K562 (cell line): ENCODE data around the gene HOXB1. TPM values are rescaled to one million over a fixed set of nuclear protein-coding genes. Genes with fewer than 3 reads are reported as not detected.

Experiments used
- ATAC-seq: fragments of 200-7000 bp; cut with Tn5 transposase; 3 replicates; pipeline ENCODE4 v1.9.1; 2020; ENCODE audit warnings: moderate library complexity
- BruUV-seq: library from RNA; stranded (reverse); fragments of 400-500 nt; replicated peaks from 2 replicates; lab custom pipeline; 2021; lab: Mats Ljungman, UMichigan
- CTCF ChIA-PET: fragments of 300-600 bp; formaldehyde crosslinking; extraction: SDS; loops from one replicate; lab custom pipeline; 2021; ENCODE audit warnings: low intra/inter-chr PET ratio; lab: Yijun Ruan, JAX
- POLR2A ChIA-PET: fragments of 300-600, 350-650 bp; sonication (Branson Sonifier 250); formaldehyde crosslinking; extraction: SDS; loops from one replicate; lab custom pipeline; 2021; ENCODE audit warnings: antibody characterized with exemption, inconsistent platforms; lab: Yijun Ruan, JAX
- DNase-seq, 4 experiments: peaks; one replicate each; pipeline versions ENCODE4 v3.0.0 to v3.0.0-alpha.2; 2011 to 2018; ENCODE audit warnings: low spot score in 3 of 4, mixed read lengths in 3 of 4; ENCODE audit errors: extremely low read depth in 1 of 4
- FAIRE-seq: peaks from 2 replicates; lab custom pipeline; 2011; peaks lifted over from hg19 to GRCh38; lab: Jason Lieb, UNC
- H2AFZ ChIP-seq: 2 replicates; pipeline ENCODE4 v1.6.0; 2011; ENCODE audit warnings: low read depth, low read length, control low read depth, inconsistent platforms
- H3K27ac ChIP-seq: fragments of 200-600 bp; 3 replicates; pipeline ENCODE4 v1.8.0; 2011; ENCODE audit warnings: low read depth, mild to moderate bottlenecking, control low read depth, inconsistent platforms, low read length, moderate library complexity, mixed read lengths; ENCODE audit errors: extremely low read depth
- H3K27me3 ChIP-seq, 2 experiments: fragments of 300-600 bp in 1 of 2; 2 replicates in 1 of 2; 3 replicates in 1 of 2; pipeline versions ENCODE4 v1.6.0 to v1.8.0; 2011; ENCODE audit warnings: inconsistent platforms in 2 of 2, low read length in 2 of 2, mild to moderate bottlenecking in 1 of 2, mixed read lengths in 1 of 2, moderate library complexity in 1 of 2; ENCODE audit not compliant: control insufficient read depth in 2 of 2, insufficient read depth in 2 of 2
- H3K36me3 ChIP-seq: fragments of 300-600 bp; 3 replicates; pipeline ENCODE4 v1.8.0; 2011; ENCODE audit warnings: mild to moderate bottlenecking, low read length, inconsistent platforms; ENCODE audit not compliant: control insufficient read depth, insufficient read depth
- H3K4me1 ChIP-seq, 2 experiments: fragments of 200-600 bp in 1 of 2; replicated peaks in 1 of 2; 2 replicates in 1 of 2; 3 replicates in 1 of 2; pipeline versions ENCODE4 v1.5.1 to v1.8.0; 2011; ENCODE audit warnings: inconsistent platforms in 2 of 2, low read length in 2 of 2, mild to moderate bottlenecking in 1 of 2, mixed read lengths in 1 of 2, moderate library complexity in 1 of 2; ENCODE audit not compliant: control insufficient read depth in 2 of 2, insufficient read depth in 2 of 2
- H3K4me2 ChIP-seq: 2 replicates; pipeline ENCODE4 v1.6.1; 2011; ENCODE audit warnings: low read length, control low read depth, inconsistent platforms, mixed read lengths; ENCODE audit not compliant: insufficient read depth
- H3K4me3 ChIP-seq: fragments of 200-600 bp; sonication (generic), shearing (Covaris generic); 2 replicates; pipeline ENCODE4 v1.5.1; 2016; ENCODE audit warnings: control low read depth, inconsistent platforms
- H3K79me2 ChIP-seq: fragments of 200-600 bp; 3 replicates; pipeline ENCODE4 v1.8.0; 2011; ENCODE audit warnings: low read length, inconsistent platforms; ENCODE audit not compliant: control insufficient read depth, insufficient read depth
- H3K9ac ChIP-seq, 2 experiments: 2 replicates each; pipeline versions ENCODE4 v1.6.0 to v1.6.1; 2011; ENCODE audit warnings: low read depth in 2 of 2, low read length in 2 of 2, control low read depth in 1 of 2, inconsistent platforms in 1 of 2, mild to moderate bottlenecking in 1 of 2, mixed read lengths in 1 of 2; ENCODE audit not compliant: insufficient read depth in 1 of 2
- H3K9me1 ChIP-seq: one replicate; pipeline ENCODE4 v1.6.0; 2011; ENCODE audit warnings: inconsistent platforms, mild to moderate bottlenecking, low read length, moderate library complexity; ENCODE audit not compliant: control insufficient read depth, insufficient read depth
- H3K9me3 ChIP-seq: replicated peaks from 2 replicates; pipeline ENCODE4 v1.5.1; 2011; ENCODE audit warnings: low read depth, low read length, inconsistent platforms; ENCODE audit not compliant: control insufficient read depth, insufficient read depth
- H4K20me1 ChIP-seq: replicated peaks from 2 replicates; pipeline ENCODE4 v1.6.1; 2011; ENCODE audit warnings: low read length, inconsistent platforms, mixed read lengths; ENCODE audit not compliant: control insufficient read depth, insufficient read depth
- ELF4 ChIP-seq: fragments of 450-650 bp; formaldehyde crosslinking; IDR thresholded peaks from 2 replicates; pipeline ENCODE4 v1.4.0; 2022; ENCODE audit warnings: missing genetic modification characterization
- FUS ChIP-seq: fragments of 200-400 bp; formaldehyde crosslinking; optimal IDR thresholded peaks from 2 replicates; pipeline ENCODE3; 2017; ENCODE audit warnings: low read depth, low read length
- NONO ChIP-seq, 2 experiments: fragments of 200-400 bp in 1 of 2; fragments of 450-650 bp in 1 of 2; formaldehyde crosslinking in 1 of 2; IDR thresholded peaks; 2 replicates each; pipeline ENCODE4 v1.6.1; 2017; ENCODE audit warnings: low read depth in 2 of 2, mild to moderate bottlenecking in 2 of 2, moderate library complexity in 2 of 2, low read length in 1 of 2
- TFAM ChIP-seq: fragments of 250-450 bp; sonication (Bioruptor Pico); conservative IDR thresholded peaks from 2 replicates; pipeline ENCODE4 v1.5.0; 2021; ENCODE audit warnings: mild to moderate bottlenecking, moderate library complexity
- ZNF445 ChIP-seq: fragments of 250-450 bp; sonication (Bioruptor Pico); IDR thresholded peaks from 2 replicates; pipeline ENCODE4 v1.4.0; 2020; ENCODE audit warnings: low read depth, mild to moderate bottlenecking, moderate library complexity
- WGBS: fragments of 100-300 bp; shearing (Covaris generic); methylation state at CpG from one replicate; pipeline ENCODE4 v1.1.6; 2016; ENCODE audit warnings: low coverage, mixed read lengths; ENCODE audit not compliant: insufficient coverage; ENCODE audit errors: missing lambda C conversion rate; 5-methylcytosine and 5-hydroxymethylcytosine counted together
- in situ Hi-C: fragments of 300-500 bp; cut with MboI; formaldehyde crosslinking; loops from 4 replicates; pipeline ENCODE4 v1.15.0; 2018; ENCODE audit warnings: inconsistent platforms, mixed read lengths
- intact Hi-C: fragments of 100-400 bp; cut with micrococcal nuclease; formaldehyde crosslinking; loops from 2 replicates; pipeline ENCODE4 v1.14.2; 2022
- polyA plus RNA-seq, 8 experiments: library from polyadenylated mRNA; depleted of rRNA in 4 of 8; stranded (reverse) in 5 of 8; unstranded in 3 of 8; fragments of >200 nt; fragmentation: Nextera tagmentation in 2 of 8; fragmentation: Illumina TruSeq in 1 of 8; extraction: Ambion mirVana in 2 of 8; extraction: Trizol in 1 of 8; gene quantifications; 2 replicates each; pipeline versions ENCODE4 v1.2.1 to v1.2.3, GENCODE V29; 2011 to 2014; ENCODE audit warnings: inconsistent platforms in 1 of 8, missing spikeins in 1 of 8
- total RNA-seq, 7 experiments: library from RNA; depleted of rRNA in 6 of 7; stranded (reverse); fragments of >200 nt in 6 of 7; fragmentation: Illumina TruSeq in 2 of 7; extraction: Trizol in 2 of 7; gene quantifications; 2 replicates each; pipeline versions ENCODE4 v1.2.1 to v1.2.3, GENCODE V29; 2011 to 2021; ENCODE audit warnings: low replicate concordance in 1 of 7

HOXB1 gene
- total and polyA plus RNA-seq, 9 of the 15 experiments (the other 6 are each of a cell fraction or from before 2014, with no cell fraction given): 0.04 TPM; not detected in 8

DNA sequence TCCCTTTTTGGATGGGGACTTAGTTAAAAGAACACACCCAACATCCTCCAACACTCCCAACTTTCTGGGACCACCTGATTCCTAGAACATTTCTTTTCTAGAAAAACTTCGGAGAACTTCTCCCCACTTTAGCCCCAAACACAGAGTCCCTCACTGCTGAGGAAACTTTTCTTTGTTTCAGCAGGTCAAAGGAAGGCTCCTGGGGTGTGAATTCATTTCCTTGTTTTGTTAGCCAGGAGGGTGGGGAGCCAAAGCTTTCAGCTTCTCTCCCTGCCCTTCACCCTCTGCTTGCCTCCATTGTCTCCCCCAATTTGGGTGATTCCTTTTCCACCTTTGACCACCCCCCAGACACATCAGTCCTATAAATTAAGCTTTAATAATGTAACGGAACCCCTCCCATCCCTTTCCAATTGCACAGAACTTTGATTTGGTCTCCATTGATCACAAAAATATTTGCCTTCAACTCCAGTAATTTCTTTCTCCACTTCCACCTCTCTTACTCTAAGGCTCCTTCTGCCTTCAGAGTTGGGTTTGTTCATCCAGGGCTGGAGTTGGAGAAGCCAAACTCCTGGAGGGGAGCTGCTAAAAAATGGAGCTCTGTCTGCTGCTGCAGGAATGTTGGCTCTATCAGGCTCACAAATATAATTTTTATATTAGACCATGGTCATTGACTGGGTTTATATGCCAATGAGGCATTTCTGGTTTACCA lies 37.0 kb upstream of the HOXB1 start:
- no peak overlapping the region for H3K27ac ChIP-seq
- in situ Hi-C loops (no loop called here), intact Hi-C loops (no loop called here)
- H3K36me3 ChIP-seq: peaks cover 95% of the 10 kb centered on the region; the same call in 2 of the 3 replicates
- H3K9me3 ChIP-seq: no peaks in the 10 kb centered on the region
- no TSS peak for BruUV-seq
- 87% methylated on average over 1 of the region's 2 CpGs for WGBS
- no peaks in the 10 kb centered on the region for H3K27me3 ChIP-seq
- FAIRE-seq (no peak), ATAC-seq (no peak), DNase-seq (no peak)
- TF ChIP-seq ELF4 (CRISPR knock-in tag) (no peak), FUS (no peak), ZNF445 (CRISPR knock-in tag) (no peak)
- H3K9me1 ChIP-seq: peaks cover 3% of the 10 kb centered on the region
- ChIA-PET CTCF (no interaction called here), POLR2A (interaction anchor here (0.5 to 3.9 kb wide), 5 partner anchors 11 to 1221 kb away, joined by 3 to 21 read pairs (median 4); no protein-coding TSS in a partner anchor)
- no peaks in the 10 kb centered on the region; the same call in 1 of the 2 replicates for H4K20me1 ChIP-seq
- H3K9ac ChIP-seq: peak overlapping the region in 1 of 2 experiments; percentile 5; a peak in 1 of 4 replicates
- H3K79me2 ChIP-seq: peaks cover 68% of the 10 kb centered on the region
- H3K4me1 ChIP-seq: peaks cover 36% of the 10 kb centered on the region in 2 experiments
- no peak overlapping the region for H3K4me3 ChIP-seq
- H2AFZ ChIP-seq: no peak overlapping the region
- H3K4me2 ChIP-seq: no peak overlapping the region

DNA sequence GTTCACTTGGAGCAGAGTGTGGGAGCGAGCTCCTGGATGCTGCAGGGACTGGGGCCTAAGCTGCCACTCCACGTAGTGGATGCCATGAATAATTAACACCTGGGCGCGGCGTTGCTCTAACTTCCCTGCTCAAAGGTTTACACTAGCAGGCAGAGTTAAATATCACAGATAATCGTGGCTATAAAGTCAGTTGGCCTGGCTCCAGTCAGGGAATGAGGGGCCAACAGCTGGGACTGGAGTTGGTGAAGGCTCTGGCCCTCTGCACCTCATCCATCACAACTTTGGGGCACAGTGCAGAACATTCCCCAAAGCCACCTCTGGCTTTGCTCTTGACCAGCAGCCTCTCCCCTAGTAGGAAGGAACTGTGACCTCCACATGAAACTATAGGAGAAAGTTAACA lies 36.4 kb upstream of the HOXB1 start:
- Histone ChIP-seq H3K27me3 (no peaks in the 10 kb centered on the region), H3K4me2 (no peak overlapping the region), H3K9me1 (peaks cover 6% of the 10 kb centered on the region), H3K4me1 (peaks cover 30 to 31% of the 10 kb centered on the region in 2 experiments), H3K4me3 (no peak overlapping the region), H3K79me2 (peaks cover 62% of the 10 kb centered on the region), H4K20me1 (no peaks in the 10 kb centered on the region; the same call in 1 of the 2 replicates), H3K9me3 (no peaks in the 10 kb centered on the region), H3K27ac (no peak overlapping the region), H3K36me3 (peaks cover 95% of the 10 kb centered on the region; the same call in 2 of the 3 replicates), H3K9ac (peak overlapping the region in 1 of 2 experiments; percentile 54; a peak in 1 of 4 replicates), H2AFZ (no peak overlapping the region)
- intact Hi-C loops: no loop called here
- in situ Hi-C loops: no loop called here
- BruUV-seq: no TSS peak
- ChIA-PET CTCF (no interaction called here), POLR2A (interaction anchor here (0.6 to 3.9 kb wide), 3 partner anchors 11 to 1222 kb away, joined by 3 to 21 read pairs (median 3); no protein-coding TSS in a partner anchor)
- WGBS: 72% methylated on average over 6 of the region's 6 CpGs
- FAIRE-seq: no peak
- ATAC-seq: no peak
- DNase-seq: no peak
- no peak for TF ChIP-seq TFAM (CRISPR knock-in tag)
- no peak for TF ChIP-seq NONO (IDR thresholded peaks at IDR 0.05; ENCODE audit: low read depth in 2 of 2, low read length in 1 of 2)
